GM21390 (cell line): ENCODE data around the gene KMT2D.

Source experiments
- ATAC-seq: cut with Tn5 transposase; IDR thresholded peaks from one replicate; pipeline ENCODE4 v1.9.1; 2021; ENCODE audit not compliant: unreplicated experiment

Gene KMT2D

DNA sequence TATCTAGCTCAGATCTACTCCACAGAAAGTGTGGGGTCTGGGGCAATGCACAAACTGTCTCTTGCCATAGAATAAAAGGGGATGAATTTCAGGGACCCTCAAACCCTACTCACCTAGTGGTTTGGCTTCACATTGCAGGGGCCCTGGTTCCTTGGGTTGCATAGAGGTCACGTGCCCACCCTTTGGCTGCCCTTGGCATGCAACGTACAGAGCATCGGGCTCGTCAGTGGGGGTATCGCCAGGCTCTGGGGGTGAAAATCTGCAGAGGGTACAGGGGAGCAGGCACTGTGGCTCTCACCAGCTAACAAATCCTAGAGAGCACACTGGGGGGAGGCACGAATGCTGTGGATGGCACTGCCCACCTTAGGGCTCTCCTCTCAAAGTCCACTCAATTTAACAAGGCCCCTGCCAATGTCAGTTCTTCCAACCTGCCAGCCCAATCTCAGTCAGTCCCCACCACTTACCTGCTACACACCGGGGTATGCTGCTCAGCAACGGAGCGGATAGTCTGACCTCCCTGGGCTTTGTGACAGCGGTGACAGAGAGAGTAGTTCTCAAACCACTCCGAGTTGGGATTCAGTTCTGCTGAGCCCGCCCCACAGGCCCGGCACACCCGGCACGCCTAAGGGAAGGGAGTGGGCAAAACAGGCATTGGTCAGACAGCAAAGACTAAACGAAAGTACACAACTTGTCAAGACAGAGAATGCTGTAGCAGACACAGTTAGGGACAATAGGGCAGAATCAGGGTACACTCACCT lies 8.0 kb downstream of the KMT2D start:
- ATAC-seq: no peak

DNA sequence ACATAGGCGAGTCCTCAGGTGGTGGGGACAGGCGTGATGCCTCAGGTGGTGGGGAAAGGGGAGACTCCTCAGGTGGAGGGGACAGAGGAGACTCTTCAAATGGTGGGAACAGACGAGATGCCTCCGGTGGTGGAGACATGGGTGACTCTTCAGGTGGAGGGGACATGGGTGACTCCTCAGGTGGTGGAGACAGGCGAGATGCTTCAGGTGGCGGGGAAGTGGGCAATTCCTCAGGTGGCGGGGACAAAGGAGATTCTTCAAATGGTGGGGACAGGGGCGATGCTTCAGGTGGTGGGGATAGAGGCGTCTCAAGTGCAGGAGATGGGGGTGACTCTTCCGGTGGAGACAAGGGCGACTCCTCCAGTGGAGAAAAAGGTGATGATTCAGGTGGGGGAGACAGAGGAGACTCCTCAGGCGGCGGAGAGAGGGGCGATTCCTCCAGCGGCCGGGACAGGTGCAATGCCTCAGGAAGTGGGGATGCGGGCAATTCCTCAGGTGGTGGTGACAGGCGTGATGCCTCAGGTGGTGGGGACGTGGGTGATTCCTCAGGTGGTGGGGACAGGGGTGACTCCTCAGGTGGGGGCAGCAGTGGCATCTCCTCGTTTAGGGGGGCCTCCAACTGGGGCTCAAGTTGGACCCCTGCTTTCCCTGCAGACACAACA lies 8.7 kb downstream of the KMT2D start:
- no peak for ATAC-seq

DNA sequence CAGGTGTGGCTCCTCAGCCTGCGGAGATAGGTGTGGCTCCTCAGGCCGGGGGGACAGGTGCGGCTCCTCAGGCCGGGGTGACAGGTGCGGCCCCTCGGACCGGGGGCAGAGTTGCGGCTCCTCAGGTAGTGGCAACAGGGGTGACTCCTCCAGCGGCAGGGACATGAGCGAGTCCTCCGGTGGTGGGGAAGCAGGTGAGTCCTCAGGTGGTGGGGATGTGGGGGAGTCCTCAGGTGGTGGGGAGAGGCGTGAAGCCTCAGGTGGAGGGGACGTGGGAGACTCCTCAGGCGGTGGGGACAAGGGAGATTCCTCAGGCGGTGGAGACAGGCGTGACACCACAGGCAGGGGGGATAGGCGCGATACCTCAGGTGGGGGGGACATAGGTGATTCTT lies 9.2 kb downstream of the KMT2D start:
- no peak for ATAC-seq

DNA sequence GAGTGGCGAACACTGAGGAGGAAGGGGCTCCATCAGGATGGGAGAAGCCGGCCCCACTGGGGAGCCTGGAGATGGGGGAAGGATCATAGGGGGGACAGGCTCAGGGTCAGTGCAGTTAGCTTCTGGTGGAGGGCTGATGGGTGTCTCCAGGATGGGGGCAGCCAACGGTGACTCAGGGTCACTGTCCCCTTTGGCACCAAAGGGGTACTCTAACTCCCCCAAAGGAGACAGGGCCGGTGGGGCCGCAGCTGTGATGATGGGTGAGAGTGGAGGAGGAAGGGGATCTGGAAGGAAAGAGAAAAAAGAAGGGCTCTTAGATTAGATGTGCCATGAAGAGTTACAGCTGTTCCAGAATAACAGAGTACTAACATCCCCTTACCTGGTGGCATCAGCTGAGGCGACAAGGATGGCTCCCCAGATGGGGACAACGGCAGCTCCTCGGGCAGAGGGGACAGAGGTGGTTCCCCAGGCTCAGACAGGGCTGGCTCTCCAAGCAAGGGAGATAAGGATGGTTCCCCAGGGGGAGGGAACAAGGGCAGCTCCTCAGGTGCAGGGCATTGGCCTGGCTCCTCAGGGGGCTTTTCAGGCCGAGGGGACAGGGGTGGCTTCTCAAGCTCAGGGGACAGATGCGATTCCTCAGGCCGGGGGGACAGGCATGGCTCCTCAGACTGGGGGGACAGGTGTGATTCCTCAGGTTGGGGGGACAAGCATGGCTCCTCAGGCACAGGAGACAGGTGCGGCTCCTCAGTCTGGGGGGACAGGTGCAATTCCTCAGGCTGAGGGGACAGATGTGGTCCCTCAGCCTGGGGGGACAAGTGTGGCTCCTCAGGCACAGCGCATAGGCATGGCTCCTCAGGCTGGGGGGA lies 9.9 kb downstream of the KMT2D start:
- no peak for ATAC-seq

DNA sequence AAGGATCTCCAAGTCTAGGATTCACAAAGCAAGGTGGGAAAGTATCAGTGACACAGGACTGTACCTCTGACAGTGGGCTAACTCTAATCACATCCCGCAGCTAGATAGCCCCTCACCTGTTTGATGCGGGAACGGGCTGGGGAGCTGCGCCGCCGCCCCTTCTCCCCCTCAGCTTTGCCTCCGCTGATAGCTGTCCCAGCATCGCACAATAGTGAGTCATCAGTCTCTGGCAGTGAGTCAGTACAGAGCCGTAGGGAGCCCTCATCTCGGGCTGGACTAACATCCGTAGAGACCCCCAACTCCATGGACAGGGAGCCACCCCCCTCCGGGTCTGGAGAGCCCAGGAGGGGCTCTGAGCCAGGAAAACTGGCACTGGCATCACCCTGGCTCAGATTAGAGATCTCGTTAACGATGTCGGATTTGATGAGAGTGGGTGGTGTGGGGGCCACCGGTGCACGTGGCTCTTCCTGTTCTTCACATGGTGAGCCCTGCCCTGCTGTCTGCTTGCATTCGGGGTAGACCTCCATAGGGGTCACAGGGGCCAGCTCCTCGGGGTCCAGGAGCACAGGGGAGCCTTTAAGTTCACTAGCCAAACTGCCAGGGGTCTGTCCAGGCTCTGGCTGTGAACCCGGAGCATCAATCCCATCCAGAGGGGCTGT lies 10.9 kb downstream of the KMT2D start:
- ATAC-seq: no peak

DNA sequence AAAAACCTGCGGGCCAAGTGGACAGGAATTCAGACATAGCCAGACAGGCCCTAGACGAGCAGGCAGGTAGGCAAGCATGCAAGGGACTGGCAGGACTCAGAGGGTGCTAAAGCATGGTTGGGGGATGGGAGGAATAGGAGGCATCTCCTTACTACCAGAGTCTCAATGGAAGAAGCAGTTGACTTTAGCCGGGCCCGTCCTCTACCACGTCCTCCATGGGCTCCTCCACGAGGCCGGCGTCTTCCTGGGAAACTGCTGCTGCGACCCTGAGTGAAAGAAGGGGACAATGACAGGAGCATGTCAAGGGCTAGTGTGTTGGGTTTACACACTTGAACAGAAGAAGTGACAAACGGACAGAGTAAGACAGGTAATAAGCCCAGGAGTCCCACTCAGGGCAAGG lies 11.6 kb downstream of the KMT2D start:
- no peak for ATAC-seq

DNA sequence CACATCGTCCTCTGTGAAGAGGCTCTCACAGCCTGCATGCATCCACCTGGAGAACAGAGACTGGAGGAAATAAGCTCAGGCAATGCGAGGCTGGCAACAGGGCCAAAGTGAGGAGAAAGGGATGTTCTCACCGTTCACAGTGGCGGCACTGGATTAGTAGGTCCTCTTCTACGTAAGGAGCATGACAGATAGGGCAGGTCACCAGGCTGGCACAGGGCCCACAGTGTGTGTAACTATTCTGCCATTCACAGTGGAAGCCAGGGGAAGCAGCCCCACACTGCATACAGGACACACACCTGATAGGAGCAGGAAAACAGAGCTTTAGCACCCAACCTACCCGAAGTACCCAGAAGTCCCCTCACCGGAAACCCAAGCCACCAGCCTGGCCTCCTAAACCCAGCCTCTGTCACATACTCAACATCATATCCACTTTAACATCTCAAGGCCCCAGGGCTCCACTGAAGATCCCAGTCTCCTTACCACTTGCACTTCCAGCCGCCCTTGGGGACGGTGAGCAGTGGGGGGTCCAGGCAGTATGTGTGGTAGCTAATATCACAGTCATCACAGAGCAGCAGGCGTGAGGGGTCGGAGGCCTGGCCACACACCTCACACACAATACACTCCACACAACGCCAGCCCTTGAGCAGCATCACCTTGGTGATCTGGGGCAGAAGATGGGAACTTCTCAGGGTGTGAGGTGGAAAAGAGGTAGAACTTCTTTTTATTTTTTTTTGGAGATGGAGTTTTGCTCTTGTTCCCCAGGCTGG lies 14.3 kb downstream of the KMT2D start:
- no peak for ATAC-seq

DNA sequence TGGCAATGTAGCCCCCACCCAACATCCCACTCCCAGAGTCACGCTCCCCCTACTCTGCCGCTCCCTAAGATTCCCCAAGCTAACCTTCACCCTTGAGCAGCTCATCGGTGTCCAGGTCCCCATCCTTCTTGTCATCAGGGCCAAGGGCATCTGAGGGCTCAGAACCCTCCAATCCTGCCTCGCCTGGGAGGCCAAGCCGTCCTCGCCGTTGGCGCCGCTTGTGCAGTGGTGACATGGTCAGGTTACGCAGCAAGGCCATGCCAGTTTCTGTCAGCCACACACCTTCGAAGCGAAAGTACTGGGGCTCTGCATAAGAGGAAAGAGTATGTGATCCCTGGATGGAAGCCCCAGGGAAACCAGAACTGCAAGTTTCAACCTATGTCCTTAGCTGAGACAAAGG lies 15.9 kb downstream of the KMT2D start:
- no peak for ATAC-seq

DNA sequence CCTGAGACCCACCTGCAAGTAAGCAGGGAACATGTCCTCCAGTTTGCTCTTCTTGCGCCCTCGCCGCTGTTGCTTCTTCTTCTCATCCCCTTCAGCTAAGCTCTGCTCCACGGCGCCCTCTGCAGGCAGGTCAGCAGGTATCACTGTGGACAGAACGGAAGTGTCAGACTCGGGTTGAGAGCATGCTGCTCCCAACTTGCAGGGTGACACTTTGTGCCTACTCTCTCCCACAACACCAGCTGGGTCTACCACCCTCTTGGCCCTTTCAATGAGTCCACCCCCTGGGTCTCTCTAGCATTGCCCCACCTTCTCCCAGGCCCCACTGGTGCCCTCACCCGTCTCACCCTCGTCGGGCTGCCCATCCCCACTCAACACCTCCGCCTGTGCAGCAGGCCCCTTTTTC lies 16.7 kb downstream of the KMT2D start:
- no peak for ATAC-seq

DNA sequence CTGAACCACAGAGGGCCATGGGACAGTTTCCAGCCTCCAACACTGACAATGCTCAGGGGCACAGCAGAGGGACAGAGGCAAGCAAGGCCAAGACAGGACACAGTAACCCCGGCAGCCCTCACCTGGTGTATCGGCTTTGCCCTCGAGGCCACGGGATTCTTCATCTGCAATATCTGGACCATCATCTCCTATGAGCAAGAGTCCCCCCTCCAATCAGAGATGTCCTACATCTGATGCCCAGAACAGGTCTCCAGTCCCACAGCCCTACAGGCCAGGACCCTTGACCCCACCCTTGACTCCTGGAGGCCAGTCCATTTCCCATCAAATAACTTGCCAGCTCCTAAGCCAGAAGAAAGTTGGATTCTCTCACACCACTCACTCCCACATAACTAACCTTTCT lies 17.4 kb downstream of the KMT2D start:
- ATAC-seq: no peak

DNA sequence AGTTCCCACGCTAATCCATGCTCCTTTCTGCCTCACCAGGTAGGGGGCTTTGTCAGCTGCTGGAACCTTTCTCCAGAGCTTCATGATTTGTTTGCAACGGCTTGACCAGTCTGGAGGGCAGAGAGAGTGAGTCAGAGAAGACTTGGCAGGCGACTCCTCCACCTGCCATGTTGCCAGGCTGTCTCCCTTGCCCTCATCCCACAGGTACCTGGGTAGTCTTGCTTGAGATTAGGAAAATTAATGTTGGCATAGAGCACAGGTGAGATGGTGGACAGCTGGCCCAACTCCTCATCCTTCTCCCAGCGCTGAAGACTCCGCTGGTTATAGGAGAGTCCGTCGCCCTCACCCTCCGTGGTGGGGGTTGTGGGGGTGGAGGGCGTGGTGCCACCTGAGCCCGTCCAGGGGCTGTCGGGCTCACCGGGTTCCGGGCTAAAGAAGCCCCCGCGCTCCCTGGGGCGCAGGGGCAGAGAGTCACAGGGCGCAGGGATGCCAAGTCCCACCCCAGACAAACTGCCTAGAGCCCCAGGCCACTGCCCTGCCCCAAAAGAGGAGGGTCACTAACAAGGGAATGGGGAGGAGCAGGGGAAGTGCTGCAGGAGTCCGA lies 18.6 kb downstream of the KMT2D start:
- ATAC-seq: no peak

DNA sequence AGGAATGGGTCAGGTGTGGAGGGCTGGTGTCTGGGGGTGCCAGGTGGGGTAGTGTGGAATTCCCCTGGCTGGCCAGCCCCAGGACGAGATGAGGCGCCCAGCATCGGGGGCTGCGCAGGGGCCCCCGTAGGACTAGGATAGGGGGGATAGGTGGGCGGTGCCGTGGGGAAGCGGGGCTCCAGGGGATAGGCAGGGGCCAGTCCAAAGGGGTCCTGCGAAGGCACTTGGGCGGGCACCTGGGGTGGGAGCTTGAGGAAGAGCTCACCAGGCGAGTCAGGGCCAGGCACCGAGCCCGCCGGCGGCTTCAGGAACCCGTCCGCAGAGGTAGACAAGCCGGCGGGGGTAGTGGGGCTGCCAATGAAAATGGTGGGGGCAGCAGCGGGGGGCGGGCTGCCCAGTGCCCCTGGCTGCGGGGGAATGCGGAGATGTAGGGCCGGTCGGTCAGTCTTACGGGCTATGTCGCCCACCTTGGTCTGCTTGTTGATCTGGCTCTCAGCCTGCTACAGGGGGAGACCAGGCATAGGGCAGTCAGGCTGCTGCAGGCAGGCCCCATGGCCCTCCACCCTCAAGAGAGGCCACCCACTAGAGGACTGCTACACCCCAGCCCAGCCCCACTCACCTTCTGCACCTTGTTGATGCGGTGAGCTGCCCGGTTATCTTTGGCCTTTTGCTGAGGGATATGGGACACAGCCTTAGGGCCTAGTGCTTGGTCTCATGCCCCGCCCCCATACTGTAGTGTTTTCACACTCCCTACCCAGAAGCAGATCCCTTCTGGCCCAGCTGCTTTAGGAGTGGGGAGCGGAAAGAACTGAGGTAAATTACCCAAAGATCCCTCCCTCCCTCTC lies 19.3 kb downstream of the KMT2D start:
- ATAC-seq: no peak

DNA sequence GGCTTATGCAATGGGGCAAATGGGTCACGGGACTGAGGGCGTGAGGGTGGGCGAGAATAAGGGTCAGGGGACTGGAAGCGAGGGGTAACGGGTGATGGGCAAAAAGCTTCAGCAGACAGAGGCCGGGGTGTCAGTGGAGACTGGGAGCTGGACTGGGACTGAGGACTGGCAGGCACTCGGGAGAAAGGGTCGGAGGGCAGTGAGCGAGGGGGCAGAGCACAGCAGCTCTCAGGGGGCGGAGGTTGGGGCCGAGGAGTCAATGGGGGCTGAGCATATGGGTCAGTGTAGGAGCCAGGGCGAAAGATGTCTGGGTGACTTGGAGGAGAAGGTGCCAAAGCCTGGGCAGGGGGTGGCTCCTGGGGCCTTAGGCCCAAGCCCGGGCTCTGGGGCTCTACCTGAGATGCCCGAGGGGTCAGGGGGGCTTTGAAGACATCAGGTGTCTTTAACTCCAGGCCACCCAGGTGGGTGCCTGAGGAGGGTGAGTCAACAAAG lies 20.2 kb downstream of the KMT2D start:
- ATAC-seq: no peak

DNA sequence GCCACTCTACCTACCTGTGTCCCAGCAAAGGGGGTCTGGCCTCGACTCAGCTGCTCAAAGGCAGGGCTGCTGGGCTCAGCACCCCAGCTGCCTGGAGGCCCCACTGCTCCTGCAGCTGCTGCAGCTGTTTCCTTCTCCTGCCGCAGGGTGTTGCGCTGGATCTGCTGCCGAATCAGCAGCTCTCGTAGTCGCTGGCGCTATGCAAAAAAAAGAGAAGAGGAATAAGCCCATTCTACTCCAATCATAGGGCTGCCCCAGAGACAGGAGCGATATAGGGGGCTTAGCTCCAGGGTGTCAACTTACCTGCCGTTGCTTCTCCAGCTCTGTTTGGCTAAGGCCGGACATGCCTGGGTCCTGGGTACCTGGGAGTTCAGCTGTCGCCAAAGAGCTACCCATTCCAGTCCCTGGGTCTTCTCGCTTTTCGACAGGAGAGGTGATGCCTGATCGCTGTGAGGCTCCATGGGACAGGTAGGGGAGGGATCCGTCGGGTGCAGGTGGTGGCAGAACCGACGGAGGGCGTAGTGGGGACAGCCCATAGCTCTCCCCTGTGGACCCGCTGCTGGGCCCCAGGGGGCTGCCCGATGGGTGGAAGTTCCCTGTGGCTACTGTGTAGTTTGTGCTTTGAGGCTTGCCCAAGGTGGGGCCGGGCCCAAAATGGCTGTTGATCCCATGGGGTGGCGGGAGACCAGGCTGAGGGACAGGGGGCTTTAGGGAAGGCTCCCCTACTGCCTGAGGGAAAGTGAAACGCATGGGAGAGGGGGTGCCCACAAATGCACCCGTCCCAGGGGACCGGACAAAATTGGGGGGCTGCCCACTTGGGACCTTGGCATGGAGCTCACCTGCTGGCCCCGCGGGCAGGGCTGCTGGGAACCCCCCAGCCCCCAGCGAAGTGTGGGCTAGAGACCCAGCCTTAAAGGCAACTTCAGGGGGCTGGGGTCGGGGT lies 20.9 kb downstream of the KMT2D start:
- no peak for ATAC-seq

DNA sequence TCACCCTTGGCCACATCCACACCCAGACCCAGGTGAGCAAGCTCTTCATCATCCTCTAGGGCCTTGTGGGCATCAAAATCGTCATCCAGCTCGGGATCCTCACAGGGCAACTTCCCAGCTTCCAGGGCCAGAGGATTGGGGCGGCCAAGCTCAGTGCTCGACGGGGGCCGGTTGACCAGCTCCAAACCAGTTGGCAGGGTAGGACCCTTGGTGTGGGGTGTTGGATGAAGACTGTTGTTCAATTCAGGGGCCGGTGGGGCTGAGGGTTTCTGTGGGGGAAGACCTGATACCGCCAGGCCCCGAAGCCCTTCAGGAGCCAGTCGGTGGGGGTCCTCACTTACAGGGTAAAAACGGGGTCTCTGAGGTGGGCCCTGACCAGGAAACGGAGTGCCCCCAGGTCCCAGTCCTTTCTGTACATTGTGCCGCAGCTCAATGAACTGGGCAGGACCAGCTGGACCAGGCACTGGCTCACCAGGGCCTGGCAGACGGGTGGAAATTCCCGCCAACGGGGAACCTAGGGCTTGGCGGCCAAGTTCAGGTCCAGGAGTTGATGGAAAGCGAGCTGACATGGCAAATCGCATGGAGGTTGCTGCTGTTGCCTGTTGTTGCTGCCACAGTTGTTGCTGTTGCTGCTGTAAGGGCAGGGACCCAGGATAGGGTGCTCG lies 22.2 kb downstream of the KMT2D start:
- no peak for ATAC-seq

DNA sequence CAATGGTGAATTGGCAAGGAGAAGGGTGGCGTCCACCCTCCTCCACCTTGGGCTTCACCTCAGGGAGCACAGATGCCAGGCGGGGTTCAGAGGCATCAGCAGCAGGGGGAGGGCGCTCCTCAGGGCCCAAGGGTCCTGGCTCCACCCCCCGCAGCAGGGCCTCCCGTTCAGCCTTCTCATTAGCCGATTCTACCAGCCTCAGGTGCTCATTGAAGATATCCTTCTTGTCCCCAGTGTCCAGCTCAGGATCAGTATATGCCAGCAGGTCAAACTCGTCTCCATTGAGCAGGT lies 22.7 kb downstream of the KMT2D start:
- no peak for ATAC-seq

DNA sequence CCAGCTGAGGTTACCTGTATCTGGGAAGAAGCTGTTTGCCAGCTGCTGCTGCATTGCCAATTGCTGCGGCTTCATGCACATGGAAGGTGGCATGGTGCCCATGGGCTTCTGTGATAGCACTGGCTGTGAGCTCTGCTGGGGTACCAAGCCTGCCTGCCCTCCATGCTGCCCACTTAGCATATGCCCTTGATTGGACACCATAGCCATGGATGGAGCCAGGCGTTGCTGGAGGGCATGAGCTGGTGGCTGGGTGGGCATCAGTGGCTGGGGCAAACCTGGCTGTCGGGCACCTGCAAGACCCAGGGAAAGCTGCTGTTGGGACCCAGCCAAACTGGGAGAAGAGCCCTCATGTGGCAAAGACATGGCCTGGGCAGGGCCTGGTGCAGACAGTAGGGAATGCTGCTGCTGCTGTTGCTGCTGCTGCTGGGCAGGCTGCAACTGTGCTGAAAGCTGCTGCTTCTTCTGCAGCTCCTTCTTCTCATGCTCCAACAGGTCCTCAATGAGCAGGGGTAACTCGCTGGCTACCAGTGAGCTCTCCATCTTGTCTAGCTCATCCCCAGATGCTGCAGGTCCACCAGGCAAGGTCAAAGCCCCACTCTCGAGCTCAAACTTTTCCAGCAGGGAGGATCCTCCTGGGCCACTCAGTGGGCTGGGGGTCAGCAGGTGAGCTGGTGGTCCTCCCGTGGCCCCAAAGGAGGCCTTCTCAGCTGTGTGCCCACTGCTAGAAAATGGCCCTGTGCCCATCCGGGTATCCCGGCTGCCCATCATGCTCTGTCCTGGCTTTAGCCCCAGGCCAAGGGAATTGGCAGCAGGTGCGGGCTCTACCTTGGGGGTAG lies 23.3 kb downstream of the KMT2D start:
- no peak for ATAC-seq
